Testis (tissue), 3 donors: ENCODE measurements around the gene PPP6R1. TPM values are rescaled to one million over a fixed set of nuclear protein-coding genes. Genes with fewer than 3 reads are reported as not detected.

Source experiments
- DNase-seq: peaks from one replicate; pipeline ENCODE4 v3.0.0-alpha.2; 2019
- H3K27ac ChIP-seq, 2 donors: fragments of 200-600 bp; sonication (generic); one replicate each; pipeline ENCODE4 v1.5.1; 2019
- H3K27me3 ChIP-seq: fragments of 200-600 bp; sonication (generic); one replicate; pipeline ENCODE4 v1.5.1; 2019
- H3K36me3 ChIP-seq: fragments of 200-600 bp; sonication (generic); one replicate; pipeline ENCODE4 v1.5.1; 2017; ENCODE audit warnings: low read depth; ENCODE audit errors: missing control alignments
- H3K4me1 ChIP-seq: fragments of 200-600 bp; sonication (generic); one replicate; pipeline ENCODE4 v1.5.1; 2019
- H3K4me3 ChIP-seq, 2 donors: fragments of 200-600 bp; sonication (generic); one replicate each; pipeline ENCODE4 v1.5.1; 2017 to 2019
- H3K9me3 ChIP-seq: fragments of 200-600 bp; sonication (generic); one replicate; pipeline ENCODE4 v1.5.1; 2017
- CTCF ChIP-seq, 3 experiments: fragments of 450-650 bp in 2 of 3; fragments of 200-600 bp in 1 of 3; sonication (generic) in 1 of 3; IDR thresholded peaks; one replicate each; pipeline ENCODE4 v1.5.1; 2016 to 2019; ENCODE audit warnings: antibody characterized with exemption in 3 of 3, mild to moderate bottlenecking in 2 of 3, moderate library complexity in 1 of 3
- POLR2A ChIP-seq: fragments of 450-650 bp; IDR thresholded peaks from one replicate; pipeline ENCODE4 v1.6.1; 2017; ENCODE audit warnings: antibody characterized with exemption, mild to moderate bottlenecking, moderate library complexity
- WGBS, 2 donors: methylation state at CpG; one replicate each; pipeline ENCODE4 v1.1.5; 2018; 5-methylcytosine and 5-hydroxymethylcytosine counted together
- intact Hi-C: fragments of 100-400 bp; cut with DNase I; formaldehyde crosslinking; loops from one replicate; pipeline ENCODE4 v1.15.1; 2023; ENCODE audit warnings: low total_unique reads
- polyA plus RNA-seq: library from polyadenylated mRNA; stranded (reverse); fragments of 350-450 nt; fragmentation: Illumina TruSeq; extraction: RNeasy Lipid Tissue Mini Kit (QIAGEN cat#74804); gene quantifications from one replicate; pipeline ENCODE4 v1.2.3, GENCODE V29; 2014; ENCODE audit warnings: low read depth, low replicate concordance; ENCODE audit not compliant: insufficient read depth
- total RNA-seq, 2 donors: library from RNA; depleted of rRNA; stranded (reverse); fragments of >200 nt; gene quantifications; one replicate each; pipeline ENCODE4 v1.2.3, GENCODE V29; 2016

The PPP6R1 gene
- total and polyA plus RNA-seq, 3 donors from 2014 or later, result 178 to 217 (median 179) TPM

- WGBS, 2 donors, result 81 to 92% methylated on average over 5 to 12 of the region's 12 CpGs
- no peaks in the 10 kb centered on the region for H3K27me3 ChIP-seq
- H3K9me3 ChIP-seq, result no peaks in the 10 kb centered on the region
- H3K36me3 ChIP-seq, result no peaks in the 10 kb centered on the region
- no peak overlapping the region for H3K27ac ChIP-seq
- intact Hi-C loops, result no loop called here
- no peaks in the 10 kb centered on the region for H3K4me1 ChIP-seq
- DNase-seq, result no peak
- no peak overlapping the region for H3K4me3 ChIP-seq
- TF ChIP-seq CTCF (IDR thresholded peaks at IDR 0.05), result no peak
- TF ChIP-seq POLR2A, result no peak
Measured at GRCh38 chr19:55265723-55266386, 7.0 kb upstream of the PPP6R1 start.

GRCh38 chr19:55265173-55265572 is 6.4 kb upstream of the PPP6R1 start:
- no peak overlapping the region for H3K4me3 ChIP-seq
- H3K36me3 ChIP-seq, result no peaks in the 10 kb centered on the region
- TF ChIP-seq CTCF (IDR thresholded peaks at IDR 0.05), result no peak
- no peak for TF ChIP-seq POLR2A
- H3K27me3 ChIP-seq, result no peaks in the 10 kb centered on the region
- intact Hi-C loops, result no loop called here
- DNase-seq, result no peak
- no peaks in the 10 kb centered on the region for H3K4me1 ChIP-seq
- WGBS, 2 donors, result 91 to 93% methylated on average over 9 to 16 of the region's 16 CpGs
- H3K27ac ChIP-seq, result no peak overlapping the region
- H3K9me3 ChIP-seq, result no peaks in the 10 kb centered on the region

GRCh38 chr19:55264531-55264930 is 5.7 kb upstream of the PPP6R1 start:
- intact Hi-C loops, result no loop called here
- Histone ChIP-seq H3K27me3 (no peaks in the 10 kb centered on the region), H3K4me3 (no peak overlapping the region), H3K4me1 (peaks cover 6% of the 10 kb centered on the region), H3K36me3 (no peaks in the 10 kb centered on the region), H3K9me3 (no peaks in the 10 kb centered on the region), H3K27ac (no peak overlapping the region)
- DNase-seq, result no peak
- TF ChIP-seq CTCF (IDR thresholded peaks at IDR 0.05) (no peak), POLR2A (no peak)
- 71 to 82% methylated on average over 5 of the region's 5 CpGs for WGBS, 2 donors

- intact Hi-C loops, result no loop called here
- Histone ChIP-seq H3K36me3 (no peaks in the 10 kb centered on the region), H3K9me3 (no peaks in the 10 kb centered on the region), H3K4me1 (peaks cover 6% of the 10 kb centered on the region), H3K4me3 (no peak overlapping the region), H3K27me3 (no peaks in the 10 kb centered on the region), H3K27ac (no peak overlapping the region)
- no peak for TF ChIP-seq POLR2A
- TF ChIP-seq CTCF (IDR thresholded peaks at IDR 0.05), result no peak
- DNase-seq, result no peak
- 61 to 74% methylated on average over 8 to 9 of the region's 9 CpGs for WGBS, 2 donors
Measured at GRCh38 chr19:55262359-55262758, 3.5 kb upstream of the PPP6R1 start.

GRCh38 chr19:55261671-55262126 is 2.9 kb upstream of the PPP6R1 start:
- no peak for TF ChIP-seq POLR2A
- TF ChIP-seq CTCF (IDR thresholded peaks at IDR 0.05), result no peak
- Histone ChIP-seq H3K4me3 (peak overlapping the region in 1 of 2 donors; percentile 39), H3K27me3 (no peaks in the 10 kb centered on the region), H3K27ac (no peak overlapping the region), H3K4me1 (peaks cover 7% of the 10 kb centered on the region), H3K36me3 (no peaks in the 10 kb centered on the region), H3K9me3 (no peaks in the 10 kb centered on the region)
- WGBS, 2 donors, result 77 to 86% methylated on average over 10 to 13 of the region's 13 CpGs
- DNase-seq, result peak; percentile 80
- intact Hi-C loops, result no loop called here
